GM18498 (cell line): ENCODE measurements around the gene IGSF9B.
"Not testable (repeated sequence)": the region's sequence is repeated elsewhere in the genome, so short reads cannot be mapped to it uniquely, and the experiment has no call there.

ENCODE experiments used
- ATAC-seq: cut with Tn5 transposase; IDR thresholded peaks from one replicate; pipeline ENCODE4 v1.9.1; 2021; ENCODE audit warnings: mild to moderate bottlenecking, moderate library complexity; ENCODE audit not compliant: unreplicated experiment

The IGSF9B gene

GRCh38 chr11:133956650-133957633 lies at the start of gene IGSF9B:
TSS of gene IGSF9B (minus strand) at chr11:133956968. CDS start at chr11:133956754, 214 bp downstream.
- peak; percentile 99 for ATAC-seq

- no peak for ATAC-seq
These were observed 47.9 kb upstream of the IGSF9B start for GRCh38 chr11:134004496-134005172.

- ATAC-seq = no peak
These were observed 47.2 kb upstream of the IGSF9B start for GRCh38 chr11:134003792-134004495.

- ATAC-seq = not testable (repeated sequence)
These were observed 46.1 kb upstream of the IGSF9B start for GRCh38 chr11:134002819-134003218.

GRCh38 chr11:134002338-134002737 lies 45.6 kb upstream of the IGSF9B start:
- ATAC-seq = not testable (repeated sequence)

GRCh38 chr11:134001596-134001995 lies 44.8 kb upstream of the IGSF9B start:
- ATAC-seq = no peak

- no peak for ATAC-seq
These were observed 44.3 kb upstream of the IGSF9B start for GRCh38 chr11:134001088-134001487.

GRCh38 chr11:133999355-133999754 lies 42.6 kb upstream of the IGSF9B start:
- no peak for ATAC-seq

GRCh38 chr11:133997554-133997953 lies 40.8 kb upstream of the IGSF9B start:
- no peak for ATAC-seq

GRCh38 chr11:133996671-133997070 lies 39.9 kb upstream of the IGSF9B start:
- ATAC-seq = no peak

- no peak for ATAC-seq
These were observed 38.3 kb upstream of the IGSF9B start for GRCh38 chr11:133995066-133995465.

- ATAC-seq = no peak
These were observed 37.2 kb upstream of the IGSF9B start for GRCh38 chr11:133993921-133994320.

GRCh38 chr11:133993107-133993506 lies 36.3 kb upstream of the IGSF9B start:
- no peak for ATAC-seq

GRCh38 chr11:133992121-133992520 lies 35.4 kb upstream of the IGSF9B start:
- no peak for ATAC-seq

- ATAC-seq = no peak
These were observed 34.3 kb upstream of the IGSF9B start for GRCh38 chr11:133991101-133991500.

GRCh38 chr11:133990501-133990900 lies 33.7 kb upstream of the IGSF9B start:
- no peak for ATAC-seq

- no peak for ATAC-seq
These were observed 32.1 kb upstream of the IGSF9B start for GRCh38 chr11:133988686-133989410.

- no peak for ATAC-seq
These were observed 30.4 kb upstream of the IGSF9B start for GRCh38 chr11:133987171-133987570.

GRCh38 chr11:133985981-133986944 lies 29.5 kb upstream of the IGSF9B start:
- no peak for ATAC-seq
